Activated T-cell treated with anti-CD3 and anti-CD28 coated beads, Interleukin-2, amount 50 U/mL, for 72 hours (primary cell): ENCODE data around the gene ZBTB39. TPM values are rescaled to one million over a fixed set of nuclear protein-coding genes. Genes with fewer than 3 reads are reported as not detected.
"Not testable (repeated sequence)": the region's sequence is repeated elsewhere in the genome, so short reads cannot be mapped to it uniquely, and the experiment has no call there.

ENCODE experiments used
- ATAC-seq, 2 donors: fragments of 150-1000 bp; cut with Tn5 transposase; replicated peaks in 1 of 2; 2 replicates each; pipeline ENCODE4 v1.10.0; 2021; ENCODE audit warnings: moderate library complexity in 2 of 2, mild to moderate bottlenecking in 1 of 2
- DNase-seq, 2 donors: peaks; one replicate each; pipeline ENCODE4 v3.0.0; 2021 to 2022; ENCODE audit warnings: mixed read lengths in 1 of 2
- H3K27ac Mint-ChIP-seq: one replicate; pipeline ENCODE4 v1.8.0; 2022; ENCODE audit warnings: mild to moderate bottlenecking, moderate library complexity, mixed read lengths
- H3K27me3 Mint-ChIP-seq: one replicate; pipeline ENCODE4 v1.8.0; 2022; ENCODE audit warnings: low read depth, mixed read lengths
- H3K36me3 Mint-ChIP-seq, 2 donors: one replicate each; pipeline ENCODE4 v1.8.0; 2022; ENCODE audit warnings: mixed read lengths in 2 of 2, mild to moderate bottlenecking in 1 of 2; ENCODE audit not compliant: insufficient read depth in 2 of 2
- H3K4me1 Mint-ChIP-seq: one replicate; pipeline ENCODE4 v1.8.0; 2022; ENCODE audit warnings: low read depth, mixed read lengths
- H3K4me3 Mint-ChIP-seq, 2 donors: one replicate each; pipeline ENCODE4 v1.8.0; 2022; ENCODE audit warnings: mild to moderate bottlenecking in 2 of 2, mixed read lengths in 2 of 2, moderate library complexity in 2 of 2
- H3K9me3 Mint-ChIP-seq, 2 donors: one replicate each; pipeline ENCODE4 v1.8.0; 2022; ENCODE audit warnings: mixed read lengths in 2 of 2
- total RNA-seq, 2 donors: library from RNA; stranded (reverse); gene quantifications; one replicate each; pipeline ENCODE4 v1.2.3, GENCODE V29; 2022

Gene ZBTB39
- total RNA-seq, 2 donors from 2014 or later, result 9.7 to 10.3 TPM

DNA sequence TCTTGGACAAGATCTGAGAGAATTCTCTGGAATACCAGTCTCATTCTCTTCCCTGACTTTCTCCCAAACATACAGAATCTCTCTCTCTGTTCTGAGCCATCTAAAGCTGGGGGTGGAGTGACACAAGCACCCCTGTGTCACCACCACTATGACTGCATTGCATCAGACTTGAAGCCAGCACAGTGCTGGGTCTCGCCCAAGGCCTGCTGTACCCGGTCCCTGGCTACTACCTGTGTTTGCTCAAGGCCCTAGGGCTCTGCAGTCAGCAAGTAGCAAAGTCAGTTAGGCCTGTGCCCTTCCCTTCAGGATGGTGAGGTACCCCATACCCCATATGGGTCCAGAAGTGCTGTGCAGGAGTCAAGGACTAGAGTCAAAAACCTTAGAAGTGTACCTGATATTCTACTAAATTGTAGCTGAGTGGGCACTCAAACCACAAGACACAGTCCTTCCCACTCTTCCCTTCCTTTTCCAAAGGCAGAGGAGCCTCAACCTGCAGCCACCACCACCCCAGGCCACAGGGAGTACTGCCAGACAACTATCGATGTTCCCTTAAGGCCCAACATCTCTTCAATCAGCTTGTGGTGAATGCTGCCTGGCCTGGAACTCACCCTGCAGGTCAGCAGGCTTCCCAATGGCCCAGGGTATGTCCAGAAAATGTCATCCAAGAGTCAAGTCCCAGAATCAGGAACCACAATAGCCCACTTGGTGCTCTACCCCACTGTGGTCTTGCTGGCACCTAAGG, 27.8 kb downstream of the ZBTB39 start:
- Mint-ChIP-seq H3K27me3 (no peaks in the 10 kb centered on the region), H3K27ac (no peak overlapping the region), H3K4me3 (no peak overlapping the region), H3K4me1 (no peaks in the 10 kb centered on the region), H3K36me3 (no peaks in the 10 kb centered on the region), H3K9me3 (peaks cover 1 to 2% of the 10 kb centered on the region in 2 donors)
- DNase-seq, result no peak
- no peak for ATAC-seq

DNA sequence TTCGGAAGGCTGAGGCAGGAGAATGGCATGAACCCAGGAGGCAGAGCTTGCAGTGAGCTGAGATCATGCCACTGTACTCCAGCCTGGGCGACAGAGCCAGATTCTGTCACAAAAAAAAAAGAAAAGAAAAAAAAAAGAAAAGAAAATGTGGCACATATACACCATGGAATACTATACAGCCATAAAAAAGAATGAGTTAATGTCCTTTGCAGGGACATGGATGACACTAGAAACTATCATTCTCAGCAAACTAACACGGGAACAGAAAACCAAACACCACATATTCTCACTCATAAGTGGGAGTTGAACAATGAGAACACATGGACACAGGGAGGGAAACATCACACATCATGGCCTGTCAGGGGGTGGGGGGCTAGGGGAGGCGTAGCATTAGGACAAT, 29.0 kb downstream of the ZBTB39 start:
- not testable (repeated sequence) for H3K27me3 Mint-ChIP-seq, H3K9me3 Mint-ChIP-seq, ATAC-seq, H3K4me1 Mint-ChIP-seq, H3K36me3 Mint-ChIP-seq, DNase-seq, H3K27ac Mint-ChIP-seq, H3K4me3 Mint-ChIP-seq

DNA sequence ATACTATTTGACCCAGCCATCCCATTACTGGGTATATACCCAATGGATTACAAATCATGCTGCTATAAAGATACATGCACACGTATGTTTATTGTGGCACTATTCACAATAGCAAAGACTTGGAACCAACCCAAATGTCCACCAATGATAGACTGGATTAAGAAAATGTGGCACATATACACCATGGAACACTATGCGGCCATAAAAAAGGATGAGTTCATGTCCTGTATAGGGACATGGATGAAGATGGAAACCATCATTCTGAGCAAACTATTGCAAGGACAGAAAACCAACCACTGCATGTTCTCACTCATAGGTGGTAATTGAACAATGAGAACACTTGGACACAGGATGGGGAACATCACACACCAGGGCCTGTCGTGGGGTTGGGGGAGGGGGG, 32.1 kb downstream of the ZBTB39 start:
- not testable (repeated sequence) for H3K4me1 Mint-ChIP-seq, DNase-seq, H3K36me3 Mint-ChIP-seq, H3K9me3 Mint-ChIP-seq, H3K27me3 Mint-ChIP-seq, H3K4me3 Mint-ChIP-seq, H3K27ac Mint-ChIP-seq, ATAC-seq

DNA sequence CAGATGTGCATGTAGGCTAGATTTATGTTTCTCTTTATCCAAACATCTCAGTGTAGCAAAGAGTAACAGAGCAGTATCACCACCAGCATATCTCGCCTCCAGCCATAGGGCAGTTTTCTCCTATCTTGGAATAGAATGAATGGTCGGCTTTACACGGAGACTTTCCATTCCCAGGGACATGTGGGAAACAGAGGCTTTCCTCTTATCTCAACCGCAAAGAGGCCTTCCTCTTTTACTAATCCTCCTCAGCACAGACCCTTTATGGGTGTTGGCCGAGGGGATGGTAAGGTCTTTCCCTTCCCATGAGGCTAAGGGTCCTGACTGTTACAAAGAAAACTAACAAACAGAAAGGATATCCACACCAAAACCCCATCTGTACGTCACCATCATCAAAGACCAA, 37.4 kb downstream of the ZBTB39 start:
- H3K4me1 Mint-ChIP-seq, DNase-seq, H3K27me3 Mint-ChIP-seq, H3K4me3 Mint-ChIP-seq, H3K27ac Mint-ChIP-seq, H3K9me3 Mint-ChIP-seq, H3K36me3 Mint-ChIP-seq, ATAC-seq: not testable (repeated sequence)

DNA sequence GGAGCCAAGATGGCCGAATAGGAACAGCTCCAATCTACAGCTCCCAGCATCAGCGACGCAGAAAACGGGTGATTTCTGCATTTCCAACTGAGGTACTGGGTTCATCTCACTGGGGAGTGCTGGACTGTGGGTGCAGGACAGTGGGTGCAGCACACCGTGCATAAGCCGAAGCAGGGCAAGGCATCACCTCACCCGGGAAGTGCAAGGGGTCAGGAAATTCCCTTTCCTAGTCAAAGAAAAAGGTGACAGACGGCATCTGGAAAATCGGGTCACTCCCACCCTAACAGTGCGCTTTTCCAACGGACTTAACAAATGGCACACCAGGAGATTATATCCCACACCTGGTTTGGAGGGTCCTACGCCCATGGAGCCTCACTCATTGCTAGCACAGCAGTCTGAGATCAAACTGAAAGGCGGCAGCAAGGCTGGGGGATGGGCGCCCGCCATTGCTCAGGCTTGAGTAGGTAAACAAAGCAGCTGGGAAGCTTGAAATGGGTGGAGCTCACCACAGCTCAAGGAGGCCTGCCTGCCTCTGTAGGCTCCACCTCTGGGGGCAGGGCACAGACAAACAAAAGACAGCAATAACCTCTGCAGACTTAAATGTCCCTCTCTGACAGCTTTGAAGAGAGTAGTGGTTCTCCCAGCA, 40.2 kb downstream of the ZBTB39 start:
- not testable (repeated sequence) for H3K27ac Mint-ChIP-seq, DNase-seq, ATAC-seq, H3K9me3 Mint-ChIP-seq, H3K27me3 Mint-ChIP-seq, H3K36me3 Mint-ChIP-seq, H3K4me1 Mint-ChIP-seq, H3K4me3 Mint-ChIP-seq

DNA sequence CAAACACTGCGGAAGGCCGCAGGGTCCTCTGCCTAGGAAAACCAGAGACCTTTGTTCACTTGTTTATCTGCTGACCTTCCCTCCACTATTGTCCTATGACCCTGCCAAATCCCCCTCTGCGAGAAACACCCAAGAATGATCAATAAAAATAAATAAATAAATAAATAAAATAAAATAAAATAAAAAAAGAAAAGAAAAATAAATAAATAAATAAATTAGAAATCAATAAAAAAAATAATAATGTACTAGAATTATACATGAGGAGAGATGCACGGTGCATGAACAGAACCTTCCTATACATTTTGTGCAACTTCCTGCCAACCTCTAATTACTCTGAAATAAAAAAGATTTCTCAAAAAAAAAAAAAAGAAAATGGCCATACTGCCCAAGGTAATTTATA, 41.2 kb downstream of the ZBTB39 start:
- not testable (repeated sequence) for ATAC-seq, H3K36me3 Mint-ChIP-seq

DNA sequence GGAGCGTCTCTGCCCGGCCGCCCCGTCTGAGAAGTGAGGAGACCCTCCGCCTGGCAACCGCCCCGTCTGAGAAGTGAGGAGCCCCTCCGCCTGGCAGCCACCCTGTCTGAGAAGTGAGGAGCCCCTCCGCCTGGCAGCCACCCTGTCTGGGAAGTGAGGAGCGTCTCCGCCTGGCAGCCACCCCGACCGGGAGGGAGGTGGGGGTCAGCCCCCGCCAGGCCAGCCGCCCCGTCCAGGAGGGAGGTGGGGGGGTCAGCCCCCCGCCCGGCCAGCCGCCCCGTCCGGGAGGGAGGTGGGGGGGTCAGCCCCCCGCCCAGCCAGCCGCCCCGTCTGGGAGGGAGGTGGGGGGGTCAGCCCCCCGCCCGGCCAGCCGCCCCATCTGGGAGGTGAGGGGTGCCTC, 42.8 kb downstream of the ZBTB39 start:
- not testable (repeated sequence) for DNase-seq, H3K9me3 Mint-ChIP-seq, H3K27me3 Mint-ChIP-seq, H3K4me3 Mint-ChIP-seq, H3K4me1 Mint-ChIP-seq, H3K36me3 Mint-ChIP-seq, H3K27ac Mint-ChIP-seq, ATAC-seq

More for the DNA sequence above, 41.2 kb downstream of the ZBTB39 start:
- not testable (repeated sequence) for DNase-seq, H3K4me3 Mint-ChIP-seq, H3K27ac Mint-ChIP-seq, H3K9me3 Mint-ChIP-seq, H3K4me1 Mint-ChIP-seq, H3K27me3 Mint-ChIP-seq

DNA sequence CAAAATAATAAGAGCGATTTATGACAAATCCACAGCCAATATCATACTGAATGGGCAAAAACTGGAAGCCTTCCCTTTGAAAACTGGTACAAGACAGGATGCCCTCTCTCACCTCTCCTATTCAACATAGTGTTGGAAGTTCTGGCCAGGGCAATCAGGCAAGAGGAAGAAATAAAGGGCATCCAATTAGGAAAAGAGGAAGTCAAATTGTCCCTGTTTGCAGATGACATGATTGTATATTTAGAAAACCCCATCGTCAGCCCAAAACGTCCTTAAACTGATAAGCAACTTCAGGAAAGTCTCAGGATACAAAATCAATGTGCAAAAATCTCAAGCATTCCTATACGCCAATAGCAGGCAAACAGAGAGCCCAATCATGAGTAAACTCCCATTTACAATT, 44.1 kb downstream of the ZBTB39 start:
- not testable (repeated sequence) for H3K27ac Mint-ChIP-seq, H3K9me3 Mint-ChIP-seq, H3K27me3 Mint-ChIP-seq, H3K36me3 Mint-ChIP-seq, H3K4me1 Mint-ChIP-seq, ATAC-seq, H3K4me3 Mint-ChIP-seq, DNase-seq

DNA sequence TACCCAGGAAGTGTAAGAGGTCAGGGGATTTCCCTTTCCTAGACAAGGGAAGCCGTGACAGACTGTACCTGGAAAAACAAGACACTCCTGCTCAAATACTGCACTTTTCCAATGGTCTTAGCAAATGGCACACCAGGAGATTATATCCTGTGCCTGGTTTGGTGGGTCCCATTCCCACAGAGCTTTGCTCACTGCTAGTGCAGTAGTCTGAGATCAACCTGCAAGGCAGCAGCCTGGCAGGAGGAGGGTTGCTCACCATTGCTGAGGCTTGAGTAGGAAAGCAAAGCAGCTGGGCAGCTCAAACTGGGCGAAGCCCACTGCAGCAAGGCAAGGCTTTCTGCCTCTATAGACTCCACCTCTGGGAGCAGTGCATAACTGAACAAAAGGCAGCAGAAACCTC, 47.9 kb downstream of the ZBTB39 start:
- DNase-seq, result no peak
- H3K4me1 Mint-ChIP-seq, result no peaks in the 10 kb centered on the region
- H3K27me3 Mint-ChIP-seq, result peaks cover 5% of the 10 kb centered on the region
- H3K9me3 Mint-ChIP-seq, result peaks cover 0 to 3% of the 10 kb centered on the region in 2 donors
- H3K27ac Mint-ChIP-seq, result no peak overlapping the region
- H3K36me3 Mint-ChIP-seq, result peaks cover 0 to 6% of the 10 kb centered on the region in 2 donors
- H3K4me3 Mint-ChIP-seq, result no peak overlapping the region
- ATAC-seq, result no peak

DNA sequence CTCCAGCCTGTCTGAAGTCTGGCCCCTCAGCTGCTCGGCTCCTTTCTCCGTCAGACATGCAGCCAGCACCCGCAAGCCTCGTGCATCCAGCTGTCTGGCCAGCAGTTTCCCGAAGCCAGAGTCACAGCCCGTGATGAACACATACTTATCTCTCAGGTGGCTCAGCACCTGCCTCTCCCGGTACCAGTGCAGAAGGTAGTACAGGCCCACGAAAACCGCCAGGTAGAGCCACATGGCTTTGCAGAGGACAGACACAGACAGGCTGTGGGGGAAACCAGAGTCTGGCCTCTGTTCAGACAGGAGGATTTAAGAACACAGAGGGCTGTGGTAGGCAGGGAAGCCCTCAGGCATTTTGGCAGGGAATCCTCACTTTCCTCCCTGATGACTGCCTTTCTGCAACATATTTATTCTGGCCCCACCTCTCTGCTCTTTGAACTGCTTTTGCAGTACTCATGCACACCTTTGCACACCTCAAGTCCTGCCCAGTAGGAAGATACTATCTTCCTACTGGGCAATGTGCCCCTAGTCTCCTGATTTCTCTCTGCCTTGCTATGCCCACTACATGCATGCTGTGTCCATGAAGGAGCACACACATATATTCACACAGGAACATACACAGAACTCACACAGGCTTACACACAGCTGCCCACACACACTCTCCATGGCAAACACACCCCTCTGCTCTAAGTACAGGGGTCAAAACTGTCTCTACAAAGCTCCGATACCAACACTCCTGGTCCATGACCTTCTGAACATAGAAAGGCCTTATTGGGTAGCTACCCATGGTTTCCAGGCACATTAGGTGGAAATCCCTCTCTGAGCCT, 48.9 kb downstream of the ZBTB39 start, which contains the start of gene RDH16:
Gene RDH16 (minus strand): TSS at position 380 of the 824 bp plus-strand sequence. CDS start 146 bp downstream, at position 234.
- no peaks in the 10 kb centered on the region for H3K4me1 Mint-ChIP-seq
- DNase-seq (no peak), ATAC-seq (no peak)
- H3K27ac Mint-ChIP-seq, result no peak within 1 kb of the TSS
- peaks cover 5% of the 10 kb centered on the region for H3K27me3 Mint-ChIP-seq
- no peak within 1 kb of the TSS for H3K4me3 Mint-ChIP-seq
- peaks cover 0 to 6% of the 10 kb centered on the region in 2 donors for H3K36me3 Mint-ChIP-seq
- H3K9me3 Mint-ChIP-seq, result peaks cover 0 to 3% of the 10 kb centered on the region in 2 donors

DNA sequence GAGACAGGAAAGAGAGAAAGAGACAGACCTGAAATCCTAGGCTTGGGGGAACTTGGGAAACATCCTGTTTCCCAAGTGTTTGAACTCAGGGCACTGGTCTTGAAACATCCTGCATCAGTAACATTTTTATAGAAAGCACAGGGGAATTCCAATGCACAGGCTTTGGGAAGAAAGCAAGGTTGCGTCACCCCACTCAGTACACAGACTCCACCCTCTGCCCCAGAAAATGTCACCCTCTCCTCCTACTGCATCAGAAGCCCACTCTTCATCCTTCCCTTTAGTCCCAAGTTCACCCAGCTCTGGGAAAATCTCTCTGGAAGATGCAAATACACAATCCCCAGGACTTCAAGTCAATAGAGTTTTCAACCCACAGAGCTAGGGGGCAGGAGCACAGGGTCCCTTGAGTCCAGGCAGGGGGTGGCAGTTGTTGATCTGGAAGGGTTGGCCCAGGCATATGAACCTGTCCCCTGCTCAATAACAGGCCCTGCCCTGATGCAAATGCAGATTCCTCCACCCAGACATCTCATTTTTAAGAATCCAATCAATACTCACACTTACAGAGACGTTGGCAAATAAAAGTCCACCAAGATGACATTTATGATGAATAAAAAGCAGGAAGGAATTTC, 50.6 kb downstream of the ZBTB39 start:
- Mint-ChIP-seq H3K9me3 (no peaks in the 10 kb centered on the region), H3K27ac (no peak overlapping the region), H3K36me3 (peaks cover 0 to 6% of the 10 kb centered on the region in 2 donors), H3K4me1 (no peaks in the 10 kb centered on the region), H3K27me3 (no peaks in the 10 kb centered on the region), H3K4me3 (no peak overlapping the region)
- ATAC-seq (no peak), DNase-seq (no peak)

DNA sequence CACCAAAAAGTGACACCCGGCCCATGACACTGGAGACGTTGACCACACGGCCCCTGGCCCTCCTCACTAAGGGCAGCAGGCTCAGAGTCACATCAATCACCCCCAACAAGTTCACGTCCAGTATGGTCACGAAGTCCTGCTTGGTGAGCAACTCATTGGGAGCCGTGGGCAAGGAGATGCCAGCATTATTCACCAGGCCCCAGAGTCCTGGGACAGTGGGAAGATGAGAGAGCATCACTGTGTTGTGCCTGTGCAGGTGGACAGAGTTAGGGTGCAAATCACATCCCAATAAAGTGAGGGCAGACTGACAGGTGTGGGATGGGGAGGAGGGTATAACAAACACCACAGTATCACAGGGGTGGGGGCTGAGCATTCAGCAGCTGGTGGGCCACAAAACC, 51.4 kb downstream of the ZBTB39 start:
- Mint-ChIP-seq H3K27me3 (no peaks in the 10 kb centered on the region), H3K36me3 (peaks cover 0 to 6% of the 10 kb centered on the region in 2 donors), H3K9me3 (no peaks in the 10 kb centered on the region), H3K4me3 (no peak overlapping the region), H3K27ac (no peak overlapping the region), H3K4me1 (no peaks in the 10 kb centered on the region)
- no peak for ATAC-seq
- no peak for DNase-seq
